ENCODE results near the gene DHX8. TPM values are rescaled to one million over a fixed set of nuclear protein-coding genes. Genes with fewer than 3 reads are reported as not detected.

DHX8 gene
- total and polyA plus RNA-seq, 2 of the 4 experiments (the other 2 are of a cell fraction), result 21.8 to 50.0 TPM

GRCh38 chr17:43524945-43525575 is 41.3 kb downstream of the DHX8 start (continued):
- TF ChIP-seq RAD21 (IDR thresholded peaks at IDR 0.05; ENCODE audit: low read length), result no peak

DNA sequence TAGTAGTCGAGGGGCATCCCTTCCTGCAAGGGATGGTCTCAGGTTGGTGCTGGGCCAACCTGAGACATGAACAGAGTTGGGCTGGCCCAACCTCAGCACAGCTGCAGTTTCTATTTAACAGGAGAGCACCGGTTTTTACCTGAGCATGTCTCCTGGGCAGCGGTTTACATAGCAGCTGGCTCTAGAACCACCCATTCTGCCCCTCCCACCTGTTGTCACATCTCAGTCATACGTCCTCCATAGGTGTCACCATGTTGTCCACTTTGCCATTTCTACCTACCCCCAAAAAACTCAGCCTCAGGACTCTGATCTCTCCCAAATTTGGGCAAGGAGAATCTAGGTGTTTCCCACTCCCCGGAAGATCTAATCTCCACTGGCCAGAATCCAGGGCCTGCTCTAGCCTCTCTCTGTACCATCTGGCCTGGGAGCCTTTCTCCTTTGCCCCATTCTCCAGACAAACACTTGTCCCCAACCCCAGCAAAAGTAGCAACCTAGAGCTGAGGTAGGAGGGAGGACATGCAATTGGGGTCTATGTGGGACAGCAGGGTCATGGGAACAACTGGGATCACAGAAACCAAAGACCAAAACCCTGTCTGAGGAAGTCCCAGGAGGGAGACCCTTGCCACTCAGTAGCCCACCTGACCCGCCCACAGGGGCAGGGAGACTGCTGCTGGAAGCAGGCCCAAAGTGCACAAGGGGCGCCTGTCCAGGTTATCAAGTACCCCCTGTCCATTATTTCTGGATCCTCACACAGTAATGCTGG is 43.3 kb downstream of the DHX8 start:
- H2BK120ac ChIP-seq (ENCODE audit: low read depth, low read length), result no peak overlapping the region
- no peak overlapping the region for H4K5ac ChIP-seq (ENCODE audit: low read depth, low read length)
- no peak overlapping the region for H3K4ac ChIP-seq (ENCODE audit: low read depth, low read length)
- ATAC-seq (ENCODE audit: low read depth) (no peak), DNase-seq (no peak)
- no peak overlapping the region for H4K91ac ChIP-seq (ENCODE audit: insufficient read depth, low read depth, low read length)
- H3K79me1 ChIP-seq (ENCODE audit: low read depth in 1 of 2, low read length in 2 of 2), result peaks cover 0 to 46% of the 10 kb centered on the region in 2 experiments; a peak in 2 of 4 replicates
- no peak overlapping the region for H3K23ac ChIP-seq (ENCODE audit: low read depth, low read length)
- H3K14ac ChIP-seq (replicated peaks; ENCODE audit: low read depth, low read length), result no peak overlapping the region
- ChIA-PET POLR2A (ENCODE audit: unreplicated experiment) (no interaction called here), CTCF (interaction anchor here (1.2 kb wide), 1 partner anchor 44 kb away, joined by 4 read pairs; no protein-coding TSS in a partner anchor)
- H3K4me1 ChIP-seq (ENCODE audit: control insufficient read depth, insufficient read depth, low read length), result peaks cover 19% of the 10 kb centered on the region
- no peak overlapping the region for H2AFZ ChIP-seq (replicated peaks; ENCODE audit: low read length, poor library complexity)
- dilution Hi-C loops (cut with HindIII; ENCODE audit: low sequenced_read_pairs, unreplicated experiment), result no loop called here
- peaks cover 43% of the 10 kb centered on the region for H3K36me3 ChIP-seq (ENCODE audit: control insufficient read depth, insufficient read depth, low read length)
- no peak overlapping the region for H2AK5ac ChIP-seq (ENCODE audit: low read depth, low read length)
- no peaks in the 10 kb centered on the region for H3K27me3 ChIP-seq (ENCODE audit: control insufficient read depth, insufficient read depth, low read length)
- H3K27ac ChIP-seq (ENCODE audit: insufficient read depth, low read length), result no peak overlapping the region
- no TSS peak for BruUV-seq (replicated peaks)
- H4K20me1 ChIP-seq (ENCODE audit: insufficient read depth, low read length), result no peaks in the 10 kb centered on the region
- H4K8ac ChIP-seq (ENCODE audit: low read depth in 2 of 2, low read length in 2 of 2), result no peak overlapping the region
- in situ Hi-C loops (cut with MboI; ENCODE audit: low sequenced_read_pairs), result no loop called here
- H3K56ac ChIP-seq (ENCODE audit: extremely low read depth, insufficient read depth, low read length), result no peak overlapping the region
- no peak overlapping the region for H3K4me3 ChIP-seq (ENCODE audit: insufficient read depth, low read depth, low read length)
- no peak overlapping the region for H3K18ac ChIP-seq (ENCODE audit: low read depth, low read length)
- H3K9me1 ChIP-seq (ENCODE audit: insufficient read depth, low read length), result peaks cover 24% of the 10 kb centered on the region
- 77% methylated on average over 3 of the region's 7 CpGs; no CpG with 5 or more reads in 1 of the 2 experiments for WGBS, 2 experiments (ENCODE audit: extremely low coverage in 2 of 2, insufficient read length in 1 of 2)
- intact Hi-C loops (cut with micrococcal nuclease), result no loop called here
- H2BK15ac ChIP-seq (ENCODE audit: low read depth, low read length), result no peak overlapping the region
- no peak overlapping the region for H2BK20ac ChIP-seq (ENCODE audit: low read depth, low read length)
- H2BK5ac ChIP-seq (ENCODE audit: low read depth, low read length, poor library complexity, severe bottlenecking), result no peak overlapping the region
- no peaks in the 10 kb centered on the region for H3K9me3 ChIP-seq (ENCODE audit: control insufficient read depth, insufficient read depth, low read length)
- no peak overlapping the region for H2AK9ac ChIP-seq (replicated peaks; ENCODE audit: low read depth, low read length, poor library complexity)
- no peak overlapping the region for H3K4me2 ChIP-seq (ENCODE audit: low read depth, low read length)
- no peak overlapping the region for H3K9ac ChIP-seq (ENCODE audit: low read depth, low read length)
- TF ChIP-seq SMC3 (IDR thresholded peaks at IDR 0.05; ENCODE audit: low read depth, low read length), result no peak
- TF ChIP-seq USF2 (IDR thresholded peaks at IDR 0.05; ENCODE audit: low read depth, low read length), result no peak
- TF ChIP-seq NFE2L2 (IDR thresholded peaks at IDR 0.05; ENCODE audit: low read depth, low read length), result no peak
- no peak for TF ChIP-seq MAFK (IDR thresholded peaks at IDR 0.05; ENCODE audit: low read depth, low read length)
- no peak for TF ChIP-seq RAD21 (IDR thresholded peaks at IDR 0.05; ENCODE audit: low read length)
- no peak for TF ChIP-seq RFX5 (IDR thresholded peaks at IDR 0.05; ENCODE audit: low read depth, low read length)
- TF ChIP-seq CEBPB (IDR thresholded peaks at IDR 0.05; ENCODE audit: low read depth, low read length), result no peak
- no peak for TF ChIP-seq BHLHE40 (IDR thresholded peaks at IDR 0.05; ENCODE audit: low read depth, low read length)
- no peak for TF ChIP-seq MXI1 (IDR thresholded peaks at IDR 0.05; ENCODE audit: borderline replicate concordance, low read depth, low read length)
- TF ChIP-seq POLR2A (IDR thresholded peaks at IDR 0.05; ENCODE audit: low read depth, low read length), result no peak
- no peak for TF ChIP-seq MAZ (IDR thresholded peaks at IDR 0.05; ENCODE audit: borderline replicate concordance, low read depth, low read length)
- TF ChIP-seq FOS (IDR thresholded peaks at IDR 0.05; ENCODE audit: low read depth, low read length), result no peak
- no peak for TF ChIP-seq ELK1 (IDR thresholded peaks at IDR 0.05; ENCODE audit: borderline replicate concordance, low read depth, low read length)
- no peak for TF ChIP-seq CHD1 (IDR thresholded peaks at IDR 0.05; ENCODE audit: low read depth, low read length)
